Colon (tissue), 2 donors: ENCODE results near the gene WDR88.
"Not testable (repeated sequence)": the region's sequence is repeated elsewhere in the genome, so short reads cannot be mapped to it uniquely, and the experiment has no call there.

Experiments used
- FAIRE-seq: peaks from 2 replicates; lab custom pipeline; 2012; peaks lifted over from hg19 to GRCh38; lab: Jason Lieb, UNC
- donor health status: control.
- donor health status: control.

The WDR88 gene

GRCh38 chr19:33212436-33213172 lies 80.7 kb downstream of the WDR88 start:
- no peak for FAIRE-seq

- FAIRE-seq, result no peak
These were observed 82.7 kb downstream of the WDR88 start for GRCh38 chr19:33214596-33214995.

- no peak for FAIRE-seq
These were observed 83.7 kb downstream of the WDR88 start for GRCh38 chr19:33215438-33216197.

GRCh38 chr19:33216198-33216830 lies 84.4 kb downstream of the WDR88 start:
- no peak for FAIRE-seq

- FAIRE-seq, result no peak
These were observed 86.0 kb downstream of the WDR88 start for GRCh38 chr19:33217881-33218280.

GRCh38 chr19:33219261-33219815 lies 87.4 kb downstream of the WDR88 start:
- FAIRE-seq, result no peak

- no peak for FAIRE-seq
These were observed 88.2 kb downstream of the WDR88 start for GRCh38 chr19:33220115-33220514.

GRCh38 chr19:33220735-33221134 lies 88.8 kb downstream of the WDR88 start:
- FAIRE-seq, result no peak

- FAIRE-seq, result no peak
These were observed 89.7 kb downstream of the WDR88 start for GRCh38 chr19:33221638-33222037.

- FAIRE-seq, result not testable (repeated sequence)
These were observed 90.3 kb downstream of the WDR88 start for GRCh38 chr19:33222255-33222654.

- FAIRE-seq, result no peak
These were observed 93.0 kb downstream of the WDR88 start for GRCh38 chr19:33224694-33225457.
